ENCODE data around the gene ATG13.
A peak's percentile ranks its signal among the peaks of the same experiment; 100 is the strongest.
"Not testable (repeated sequence)": the region's sequence is repeated elsewhere in the genome, so short reads cannot be mapped to it uniquely, and the experiment has no call there.

Gene ATG13

DNA sequence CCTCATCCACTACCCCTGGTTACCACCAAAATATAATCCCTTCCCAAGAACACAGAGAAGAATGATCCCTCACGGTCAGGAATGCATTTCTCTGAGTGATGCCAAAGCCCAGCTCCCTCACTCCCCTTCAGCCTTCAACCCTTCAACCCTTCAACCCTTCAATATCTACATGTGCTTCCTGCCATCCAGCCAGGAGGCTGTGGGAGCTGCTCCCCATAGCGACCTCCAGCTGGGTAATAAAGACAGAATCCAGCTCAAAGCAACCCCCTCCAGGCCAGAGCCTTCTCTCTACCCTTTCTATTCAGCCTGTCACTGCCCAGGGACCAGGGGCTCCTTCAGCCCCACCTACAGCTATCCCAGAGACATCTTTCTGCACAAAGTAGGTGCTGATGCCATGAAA lies 80.4 kb downstream of the ATG13 start:
- DNase-seq (ENCODE audit: low read depth) = no peak

DNA sequence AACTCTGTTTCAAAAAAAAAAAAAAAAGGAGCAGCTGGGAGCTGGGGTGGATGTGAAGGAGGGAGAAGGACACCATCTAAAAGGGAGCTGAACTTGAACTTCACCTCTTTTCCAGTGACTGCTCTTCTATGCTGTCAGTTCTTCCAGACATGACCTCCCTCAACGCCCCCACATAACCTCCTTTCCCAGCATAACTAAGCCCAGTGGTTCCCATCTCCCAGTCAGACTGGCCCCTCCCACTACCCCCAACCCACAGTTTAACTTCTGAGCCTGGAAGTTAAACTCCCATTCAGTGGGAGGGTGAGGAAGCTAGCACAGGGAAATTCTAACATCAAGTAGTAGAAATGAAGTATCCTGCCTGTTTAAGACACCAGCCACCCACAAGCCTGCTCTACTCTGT lies 81.2 kb downstream of the ATG13 start:
- DNase-seq (ENCODE audit: low read depth) = no peak

DNA sequence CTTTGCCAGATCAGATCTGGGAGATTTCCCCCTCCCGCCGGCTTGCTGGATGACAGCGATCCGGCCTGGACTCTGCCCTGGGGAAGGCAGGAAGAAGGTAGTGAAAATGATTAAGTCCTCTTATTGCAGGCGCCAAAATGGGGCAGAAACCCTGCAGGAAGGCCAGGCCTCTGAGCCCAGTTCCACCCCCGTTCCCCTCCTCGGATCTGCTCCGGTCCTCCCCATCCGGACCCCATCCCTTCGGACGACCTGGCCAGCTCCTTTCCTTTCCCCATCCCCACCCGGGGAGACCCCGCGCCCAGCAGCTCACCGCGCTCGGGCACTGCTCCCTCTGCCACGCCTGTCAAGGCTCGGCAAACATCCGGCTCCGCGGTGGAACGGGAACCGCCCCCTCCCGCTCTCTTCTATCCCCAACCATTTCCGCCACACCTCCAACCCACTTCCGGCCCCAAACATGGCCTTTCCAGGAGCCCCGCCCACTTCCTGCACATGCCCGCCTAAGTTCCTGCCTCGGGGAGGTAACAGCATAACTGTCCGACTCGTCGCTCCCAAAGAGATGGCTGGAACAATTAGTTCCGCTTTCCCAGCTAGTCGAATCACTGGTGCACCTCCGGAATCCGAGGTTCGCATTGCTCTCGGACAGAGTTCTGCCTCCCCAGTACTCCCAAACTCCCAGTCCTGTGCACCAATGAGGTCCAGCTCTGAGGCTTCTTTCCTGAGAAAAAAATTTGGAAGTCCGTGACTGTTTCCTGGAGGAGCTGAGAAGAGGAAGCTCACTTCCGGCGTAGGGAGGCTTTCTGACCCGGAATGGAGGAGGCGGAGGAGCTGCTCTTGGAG lies 83.1 kb downstream of the ATG13 start, which contains the start of the genes ARHGAP1 and ZNF408:
Gene ARHGAP1, minus strand, starts transcription at position 379 of the 837 bp plus-strand sequence. CDS start 4,512 bp downstream, outside the sequence.
Gene ZNF408, plus strand, starts transcription at position 791 of the 837 bp plus-strand sequence. Its CDS starts 17 bp downstream, at position 808.
- DNase-seq (ENCODE audit: low read depth) = peak; percentile 87

DNA sequence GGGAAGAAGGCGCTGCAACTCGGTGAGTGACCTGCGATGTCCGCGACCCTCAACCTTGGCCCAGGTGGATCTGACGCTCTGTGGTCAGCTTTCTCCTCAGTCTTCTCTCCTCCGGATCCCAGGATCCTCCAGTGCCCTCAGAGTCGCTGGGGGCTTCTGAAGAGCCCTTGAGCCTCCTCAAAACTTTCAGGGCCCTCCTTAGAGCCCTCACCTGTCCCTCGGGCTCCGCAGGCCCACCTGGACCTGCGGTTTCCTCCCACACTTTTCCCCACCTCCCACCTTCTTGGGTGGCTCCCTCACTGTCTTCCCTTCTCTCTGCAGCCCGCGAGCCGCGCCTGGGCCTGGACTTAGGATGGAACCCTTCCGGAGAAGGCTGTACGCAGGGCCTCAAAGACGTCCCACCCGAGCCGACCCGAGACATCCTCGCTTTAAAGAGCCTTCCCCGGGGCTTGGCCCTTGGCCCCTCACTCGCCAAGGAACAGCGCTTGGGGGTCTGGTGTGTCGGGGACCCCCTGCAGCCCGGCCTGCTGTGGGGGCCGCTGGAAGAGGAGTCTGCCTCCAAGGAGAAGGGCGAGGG lies 83.8 kb downstream of the ATG13 start:
- DNase-seq (ENCODE audit: low read depth) = no peak

DNA sequence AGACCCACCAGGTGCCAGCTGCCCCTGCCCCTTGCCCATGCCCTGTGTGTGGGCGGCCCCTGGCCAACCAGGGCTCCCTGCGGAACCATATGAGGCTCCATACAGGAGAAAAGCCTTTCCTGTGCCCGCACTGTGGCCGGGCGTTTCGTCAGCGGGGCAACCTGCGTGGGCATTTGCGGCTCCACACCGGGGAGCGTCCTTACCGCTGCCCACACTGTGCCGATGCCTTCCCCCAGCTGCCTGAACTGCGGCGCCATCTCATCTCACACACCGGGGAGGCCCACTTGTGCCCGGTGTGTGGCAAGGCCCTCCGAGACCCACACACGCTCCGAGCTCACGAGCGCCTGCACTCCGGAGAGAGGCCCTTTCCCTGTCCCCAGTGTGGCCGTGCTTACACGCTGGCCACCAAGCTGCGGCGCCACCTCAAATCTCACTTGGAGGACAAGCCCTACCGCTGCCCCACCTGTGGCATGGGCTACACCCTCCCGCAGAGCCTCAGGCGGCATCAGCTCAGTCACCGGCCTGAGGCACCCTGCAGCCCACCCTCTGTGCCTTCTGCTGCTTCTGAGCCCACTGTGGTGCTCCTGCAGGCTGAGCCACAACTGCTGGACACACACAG lies 87.8 kb downstream of the ATG13 start:
- DNase-seq (ENCODE audit: low read depth) = no peak

DNA sequence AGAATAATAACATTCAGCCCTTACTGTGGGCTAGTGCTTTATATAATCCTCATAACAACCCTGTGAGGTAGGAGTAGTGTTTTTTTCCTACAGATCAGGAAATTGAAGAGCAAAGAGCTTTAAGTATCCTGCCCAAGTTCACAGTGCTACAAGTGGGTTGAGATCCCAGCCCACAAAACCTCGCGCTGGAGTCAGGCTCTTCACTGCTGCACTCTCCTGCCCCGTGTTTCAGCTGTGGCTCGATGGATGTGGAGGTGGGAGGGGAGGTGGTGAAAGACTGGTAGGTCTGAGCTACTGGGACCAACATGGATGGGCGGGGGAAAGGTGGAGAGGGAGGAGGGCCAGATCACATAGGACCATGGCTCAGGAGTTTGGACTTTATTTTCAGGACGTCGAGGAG lies 89.5 kb downstream of the ATG13 start:
- no peak for DNase-seq (ENCODE audit: low read depth)

DNA sequence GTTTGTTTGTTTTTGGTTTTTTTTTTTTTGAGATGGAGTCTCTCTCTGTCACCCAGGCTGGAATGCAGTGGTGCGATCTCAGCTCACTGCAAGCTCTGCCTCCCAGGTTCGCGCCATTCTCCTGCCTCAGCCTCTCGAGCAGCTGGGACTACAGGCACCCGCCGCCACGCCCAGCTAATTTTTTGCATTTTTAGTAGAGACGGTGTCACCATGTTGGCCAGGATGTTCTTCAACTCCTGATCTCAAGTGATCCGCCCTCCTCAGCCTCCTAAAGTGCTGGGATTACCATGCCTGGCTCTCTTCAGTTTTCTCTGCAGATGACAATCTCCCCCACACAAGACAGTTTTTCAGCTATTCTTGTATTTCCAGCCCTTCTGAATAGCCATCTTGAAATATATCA lies 92.0 kb downstream of the ATG13 start:
- DNase-seq (ENCODE audit: low read depth) = not testable (repeated sequence)

DNA sequence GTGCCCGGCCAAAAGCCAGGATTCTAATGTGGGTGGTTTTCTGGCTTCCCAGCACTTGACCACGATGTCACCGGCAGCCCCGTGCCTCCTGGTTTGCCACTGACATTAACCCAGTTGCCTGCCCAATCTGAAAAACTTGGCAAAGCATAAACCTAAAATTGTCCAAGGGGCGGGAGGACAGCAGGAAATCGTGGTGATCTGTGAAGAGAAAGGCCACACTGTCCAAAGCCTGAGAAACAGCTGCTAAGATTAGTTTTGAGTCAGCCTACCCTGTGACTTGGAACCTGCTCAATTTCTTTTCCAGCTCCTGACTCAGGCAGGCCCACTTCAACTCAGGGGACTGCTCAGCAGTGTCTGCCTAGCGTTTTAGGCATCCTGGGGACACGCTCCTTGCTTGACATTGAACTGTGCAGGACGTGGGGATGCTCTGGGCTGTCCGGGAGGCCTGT lies 93.5 kb downstream of the ATG13 start:
- peak; percentile 92 for DNase-seq (ENCODE audit: low read depth)

DNA sequence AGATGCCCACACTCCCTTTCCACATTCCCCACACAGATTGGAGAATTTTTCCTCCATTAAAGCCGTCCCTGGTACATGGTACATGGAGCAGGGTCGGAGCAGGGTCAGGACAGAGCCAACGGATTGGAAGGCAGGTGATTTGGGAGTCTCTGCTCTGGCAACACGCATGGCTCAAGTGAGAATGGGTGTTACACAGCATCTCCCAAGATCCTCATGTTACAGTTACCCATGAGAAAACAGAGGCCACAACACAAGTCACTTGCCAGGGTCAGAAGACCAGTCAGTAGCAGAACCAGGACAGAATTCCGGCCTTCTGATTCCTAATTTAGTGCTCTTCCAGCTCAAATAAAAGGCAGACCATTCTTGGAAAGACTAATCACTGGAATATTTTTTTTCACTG lies 94.0 kb downstream of the ATG13 start:
- no peak for DNase-seq (ENCODE audit: low read depth)

DNA sequence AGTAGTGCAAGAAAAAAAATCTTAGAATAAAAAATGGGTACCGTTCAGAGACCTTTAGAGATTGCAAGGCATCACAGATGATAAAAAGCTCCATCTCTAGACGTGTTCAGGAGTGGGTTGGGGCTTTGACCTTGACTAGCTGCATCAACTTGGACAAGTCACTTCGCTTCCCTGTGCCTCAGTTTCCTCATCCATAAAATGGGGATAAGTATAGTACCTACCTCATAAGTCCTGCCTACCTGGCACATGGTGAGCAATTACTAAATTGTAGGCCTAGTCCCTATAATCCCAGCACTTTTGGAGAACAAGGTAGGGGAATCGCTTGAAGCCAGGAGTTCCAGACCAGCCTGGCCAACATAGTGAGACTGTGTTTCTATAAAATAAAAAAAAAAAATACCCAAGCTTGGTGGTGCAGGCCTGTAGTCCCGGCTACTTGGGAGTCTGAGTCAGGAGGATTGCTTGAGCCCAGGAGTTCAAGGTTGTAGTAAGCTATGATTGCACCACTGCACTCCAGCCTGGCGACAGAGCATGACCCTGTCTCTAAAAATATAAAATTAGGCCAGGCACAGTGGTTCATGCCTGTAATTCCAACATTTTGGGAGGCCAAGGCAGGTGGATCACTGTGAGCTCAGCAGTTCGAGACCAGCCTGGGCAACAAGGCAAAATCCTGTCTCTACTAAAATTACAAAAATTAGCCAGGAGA lies 95.7 kb downstream of the ATG13 start:
- no peak for DNase-seq (ENCODE audit: low read depth)

DNA sequence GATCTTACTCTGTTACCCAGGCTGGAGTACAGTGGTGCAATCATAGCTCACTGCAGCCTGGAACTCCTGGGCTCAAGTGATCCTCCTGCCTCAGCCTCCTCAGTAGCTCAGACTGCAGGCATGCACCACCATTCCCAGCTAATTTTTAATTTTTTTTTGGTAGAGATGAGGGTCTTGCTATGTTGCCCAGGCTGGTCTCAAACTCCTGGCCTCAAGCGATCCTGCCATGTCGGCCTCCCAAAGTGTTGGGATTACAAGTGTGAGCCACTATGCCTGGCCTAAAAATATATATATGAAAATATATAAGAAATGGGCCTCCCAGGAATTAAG lies 100.4 kb downstream of the ATG13 start:
- DNase-seq (ENCODE audit: low read depth) = not testable (repeated sequence)

DNA sequence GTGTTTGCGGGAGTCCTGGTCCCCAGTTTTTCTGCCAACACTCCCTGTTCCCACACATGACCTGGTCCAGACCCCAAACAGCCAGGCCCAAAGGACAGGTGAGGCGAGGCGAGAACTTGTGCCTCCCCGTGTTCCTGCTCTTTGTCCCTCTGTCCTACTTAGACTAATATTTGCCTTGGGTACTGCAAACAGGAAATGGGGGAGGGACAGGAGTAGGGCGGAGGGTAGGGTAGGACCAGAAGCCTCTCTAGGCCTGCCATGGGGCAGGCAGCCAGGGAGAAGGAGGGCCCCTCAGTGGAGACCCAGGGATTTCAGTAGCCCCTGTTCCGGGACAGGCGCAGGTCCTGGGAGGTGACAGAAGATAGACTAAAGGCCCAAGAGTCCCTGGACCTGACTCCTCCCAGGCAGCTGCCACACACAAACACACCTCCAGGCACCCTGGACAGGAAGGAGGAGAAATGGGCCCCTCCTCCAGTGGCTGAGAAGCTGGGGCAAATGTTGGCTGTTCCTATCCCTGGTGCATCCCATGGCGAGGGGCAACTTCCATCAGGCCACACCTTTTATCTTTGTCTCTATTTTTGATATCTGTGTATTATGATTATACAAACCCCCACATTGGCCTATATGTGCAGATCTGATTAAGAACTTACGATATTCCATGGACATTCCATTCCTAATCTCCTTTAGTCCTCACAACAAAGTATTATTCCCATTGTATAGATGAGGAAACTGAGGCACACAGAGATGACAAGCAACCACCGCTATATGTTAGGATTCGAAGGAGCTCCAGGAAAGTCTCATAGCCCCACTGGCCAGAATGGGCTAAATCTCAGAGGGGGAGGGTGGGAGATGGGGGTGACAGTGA lies 101.0 kb downstream of the ATG13 start:
- DNase-seq (ENCODE audit: low read depth) = no peak

DNA sequence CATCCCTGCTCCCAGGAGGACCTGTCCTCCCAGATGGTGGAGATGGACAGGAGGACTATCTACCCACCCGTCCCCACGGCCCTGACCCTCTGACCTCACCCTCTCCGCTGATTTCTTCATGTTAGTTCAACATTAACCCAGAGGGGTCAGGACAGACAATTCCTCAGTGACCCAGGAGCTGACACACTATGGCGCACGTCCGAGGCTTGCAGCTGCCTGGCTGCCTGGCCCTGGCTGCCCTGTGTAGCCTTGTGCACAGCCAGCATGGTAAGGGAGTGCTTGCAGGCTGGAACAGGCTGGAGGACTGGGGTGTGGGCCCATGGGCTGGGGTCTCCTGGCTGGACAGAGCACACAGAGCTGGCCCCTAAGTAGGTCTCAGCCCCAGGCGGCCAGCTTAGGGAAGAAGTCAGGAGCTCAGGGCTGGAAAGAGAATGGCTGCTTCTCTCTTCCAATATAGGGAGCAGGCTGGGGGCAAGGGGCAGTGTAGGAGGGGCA lies 101.7 kb downstream of the ATG13 start, which contains the start of gene F2:
Gene F2, plus strand, starts transcription at position 166 of the 495 bp plus-strand sequence. Its CDS starts 23 bp downstream, at position 189.
- DNase-seq (ENCODE audit: low read depth) = no peak

DNA sequence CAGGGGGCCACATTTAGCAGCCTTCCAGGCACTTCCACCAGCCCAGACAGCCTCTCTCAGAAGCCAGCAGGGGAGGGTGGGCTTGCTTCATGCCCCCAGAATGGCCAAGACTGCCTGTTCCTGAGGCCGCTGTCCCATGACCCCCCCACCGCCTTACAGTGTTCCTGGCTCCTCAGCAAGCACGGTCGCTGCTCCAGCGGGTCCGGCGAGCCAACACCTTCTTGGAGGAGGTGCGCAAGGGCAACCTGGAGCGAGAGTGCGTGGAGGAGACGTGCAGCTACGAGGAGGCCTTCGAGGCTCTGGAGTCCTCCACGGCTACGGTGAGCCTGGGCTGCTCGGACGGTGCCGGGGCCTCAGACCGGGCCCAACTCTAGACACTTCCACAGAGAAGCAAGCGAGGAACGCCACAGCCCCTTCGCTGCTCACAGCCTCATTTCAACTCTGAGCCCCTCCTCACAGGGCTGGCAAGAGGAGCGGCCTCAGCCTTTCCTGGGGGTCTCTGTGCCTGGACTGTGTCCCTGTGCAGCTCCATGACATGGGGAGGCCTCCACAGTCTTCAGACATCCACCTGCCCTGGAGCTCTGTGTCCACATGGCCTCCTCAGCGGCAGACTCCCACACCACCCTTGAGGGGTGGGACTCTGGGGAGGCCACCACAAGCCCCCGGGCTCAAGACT lies 102.3 kb downstream of the ATG13 start:
- no peak for DNase-seq (ENCODE audit: low read depth)

DNA sequence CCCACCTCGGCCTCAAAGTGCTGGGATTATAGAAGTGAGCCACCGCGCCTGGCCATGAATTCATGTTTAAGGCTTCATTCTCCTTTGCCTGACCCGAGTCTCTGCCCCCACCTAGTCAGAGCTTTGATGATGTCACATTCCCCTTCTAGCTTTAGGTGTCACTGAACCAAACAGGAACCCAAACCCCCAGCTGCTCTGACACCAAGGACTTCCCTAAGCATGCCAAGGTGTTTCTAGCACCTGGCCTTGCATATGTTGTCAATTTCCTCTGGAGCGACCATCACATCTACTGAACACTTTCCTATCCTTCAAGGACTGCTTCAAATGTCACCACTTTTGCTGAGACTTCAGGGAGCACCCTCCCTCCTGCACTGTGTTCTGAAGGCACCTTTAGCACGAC lies 103.9 kb downstream of the ATG13 start:
- DNase-seq (ENCODE audit: low read depth) = no peak

DNA sequence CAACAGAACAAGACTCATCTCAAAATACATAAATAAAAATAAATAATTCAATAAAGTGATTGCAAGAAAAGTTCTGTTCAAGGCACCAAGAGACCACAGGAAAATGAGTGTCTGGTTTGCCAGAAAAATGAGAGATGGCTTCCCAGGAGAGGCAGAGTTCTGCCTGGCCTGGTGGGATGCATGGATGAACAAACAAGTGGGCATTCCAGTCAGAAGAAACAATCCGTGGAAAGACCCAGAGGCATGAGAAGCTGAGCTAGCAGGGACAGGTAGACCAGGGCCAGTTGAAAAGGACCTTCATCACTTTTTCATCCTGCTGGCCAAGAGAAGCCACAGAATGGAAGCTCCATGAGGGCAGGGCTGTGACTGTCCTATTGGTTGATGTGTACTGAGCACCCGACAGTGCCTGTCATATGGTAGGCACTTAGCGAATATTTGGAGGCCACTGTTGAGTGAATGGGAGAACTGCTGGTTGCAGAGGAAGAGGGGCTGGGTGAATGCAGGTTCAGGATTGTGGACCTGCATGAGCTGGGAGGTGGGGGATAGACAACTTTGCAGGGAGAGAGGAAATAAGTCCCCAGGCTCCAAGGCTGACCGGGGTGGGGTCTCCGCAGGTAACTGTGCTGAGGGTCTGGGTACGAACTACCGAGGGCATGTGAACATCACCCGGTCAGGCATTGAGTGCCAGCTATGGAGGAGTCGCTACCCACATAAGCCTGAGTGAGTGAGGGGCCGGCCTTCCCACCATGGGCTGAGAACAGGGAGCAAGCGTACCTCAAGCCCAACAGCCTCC lies 105.4 kb downstream of the ATG13 start:
- DNase-seq (ENCODE audit: low read depth) = no peak

DNA sequence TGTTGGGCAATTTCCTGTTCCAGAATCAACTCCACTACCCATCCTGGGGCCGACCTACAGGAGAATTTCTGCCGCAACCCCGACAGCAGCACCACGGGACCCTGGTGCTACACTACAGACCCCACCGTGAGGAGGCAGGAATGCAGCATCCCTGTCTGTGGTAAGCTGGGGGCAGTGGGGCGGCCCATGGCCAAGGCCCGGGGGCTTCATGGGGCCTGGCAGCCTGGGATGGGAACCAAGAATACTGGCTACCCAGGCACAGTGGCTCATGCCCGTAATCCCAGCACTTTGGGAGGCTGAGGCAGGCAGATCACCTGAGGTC lies 106.0 kb downstream of the ATG13 start:
- no peak for DNase-seq (ENCODE audit: low read depth)

DNA sequence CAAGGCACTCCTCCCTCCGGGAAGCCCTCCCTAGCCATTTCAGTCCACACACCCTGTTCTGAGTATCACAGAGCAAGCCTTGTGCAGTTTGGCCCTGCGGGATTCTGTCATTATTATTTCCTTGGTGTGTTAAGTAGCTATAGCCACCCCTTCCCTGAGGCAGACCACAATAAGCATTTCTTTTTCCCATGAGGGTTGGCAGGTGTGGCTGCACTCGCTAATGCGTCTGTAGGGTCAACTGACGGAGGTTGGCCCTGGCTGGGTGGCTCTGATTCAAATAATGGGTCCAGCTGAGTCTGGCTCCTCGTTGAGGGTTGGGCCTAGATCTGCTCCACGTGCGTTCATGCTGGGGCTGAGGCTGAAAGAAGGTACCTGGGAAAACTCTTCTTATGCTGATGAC lies 106.7 kb downstream of the ATG13 start:
- no peak for DNase-seq (ENCODE audit: low read depth)

All from GM04503 (cell line).